Measurements from ENCODE around the gene ELOVL3.

- TF ChIP-seq CTCF (IDR thresholded peaks at IDR 0.05): no peak
- TF ChIP-seq EP300 (IDR thresholded peaks at IDR 0.05): no peak
- no peak for TF ChIP-seq POLR2AphosphoS5 (IDR thresholded peaks at IDR 0.05)
- no peak for TF ChIP-seq POLR2A (IDR thresholded peaks at IDR 0.05)
These were observed 41.5 kb upstream of the ELOVL3 start for GRCh38 chr10:102184606-102185005.
